CD14-positive monocyte (primary cell): ENCODE measurements around the gene NBPF3. TPM values are rescaled to one million over a fixed set of nuclear protein-coding genes. Genes with fewer than 3 reads are reported as not detected.
"Not testable (repeated sequence)": the region's sequence is repeated elsewhere in the genome, so short reads cannot be mapped to it uniquely, and the experiment has no call there.

Experiments
- DNase-seq, 3 donors: peaks; one replicate each; pipeline ENCODE4 v3.0.0-alpha.2; 2011 to 2022
- H2AFZ ChIP-seq: 2 replicates; pipeline ENCODE4 v1.6.0; 2012; ENCODE audit warnings: mild to moderate bottlenecking, low read depth, low read length, inconsistent platforms; ENCODE audit not compliant: insufficient read depth, poor library complexity, severe bottlenecking
- H3K27ac ChIP-seq, 2 donors: 1 replicate in 1 of 2; 2 replicates in 1 of 2; pipeline ENCODE4 v1.5.1; 2012 to 2013; ENCODE audit warnings: low read length in 2 of 2, control low read depth in 1 of 2, inconsistent platforms in 1 of 2, low read depth in 1 of 2, mild to moderate bottlenecking in 1 of 2
- H3K27me3 ChIP-seq, 2 donors: one replicate each; pipeline versions ENCODE4 v1.6.0 to v1.6.1; 2011 to 2013; ENCODE audit warnings: low read length in 2 of 2; ENCODE audit not compliant: control insufficient read depth in 2 of 2, insufficient read depth in 2 of 2
- H3K36me3 ChIP-seq, 2 donors: replicated peaks in 1 of 2; 1 replicate in 1 of 2; 2 replicates in 1 of 2; pipeline versions ENCODE4 v1.5.1 to v1.6.1; 2012 to 2013; ENCODE audit warnings: low read length in 2 of 2, control low read depth in 1 of 2, inconsistent platforms in 1 of 2, mild to moderate bottlenecking in 1 of 2; ENCODE audit not compliant: insufficient read depth in 2 of 2, control insufficient read depth in 1 of 2
- H3K4me1 ChIP-seq, 2 donors: 1 replicate in 1 of 2; 2 replicates in 1 of 2; pipeline versions ENCODE4 v1.5.1 to v1.6.1; 2012 to 2013; ENCODE audit warnings: low read length in 2 of 2, control low read depth in 1 of 2, inconsistent platforms in 1 of 2, mild to moderate bottlenecking in 1 of 2, moderate library complexity in 1 of 2; ENCODE audit not compliant: insufficient read depth in 2 of 2, control insufficient read depth in 1 of 2
- H3K4me2 ChIP-seq: replicated peaks from 2 replicates; pipeline ENCODE3; 2012; ENCODE audit warnings: low read length, moderate library complexity, mild to moderate bottlenecking; ENCODE audit not compliant: poor library complexity, severe bottlenecking; ENCODE audit errors: extremely low read depth
- H3K4me3 ChIP-seq, 3 experiments: fragments of 200-600 bp in 1 of 3; sonication (generic) in 1 of 3; replicated peaks in 1 of 3; 1 replicate in 2 of 3; 2 replicates in 1 of 3; pipeline ENCODE4 v1.5.1; 2011 to 2013; ENCODE audit warnings: low read length in 3 of 3, mild to moderate bottlenecking in 3 of 3, control low read depth in 2 of 3, low read depth in 2 of 3, inconsistent platforms in 1 of 3, moderate library complexity in 1 of 3
- H3K79me2 ChIP-seq: 2 replicates; pipeline ENCODE4 v1.6.0; 2012; ENCODE audit warnings: mild to moderate bottlenecking, control low read depth, inconsistent platforms, low read length, moderate library complexity; ENCODE audit not compliant: insufficient read depth
- H3K9ac ChIP-seq: 2 replicates; pipeline ENCODE4 v1.6.0; 2017; ENCODE audit warnings: low read length, mild to moderate bottlenecking; ENCODE audit not compliant: insufficient read depth, poor library complexity, severe bottlenecking
- H3K9me3 ChIP-seq, 2 donors: replicated peaks in 1 of 2; 1 replicate in 1 of 2; 2 replicates in 1 of 2; pipeline versions ENCODE4 v1.5.1 to v1.6.1; 2012 to 2013; ENCODE audit warnings: low read length in 2 of 2, control low read depth in 1 of 2; ENCODE audit not compliant: control insufficient read depth in 1 of 2, insufficient read depth in 1 of 2
- H4K20me1 ChIP-seq: 2 replicates; pipeline ENCODE4 v1.6.0; 2012; ENCODE audit warnings: mild to moderate bottlenecking, low read length, control low read depth, moderate library complexity; ENCODE audit not compliant: insufficient read depth
- H3K27ac Mint-ChIP-seq, 7 donors: one replicate each; pipeline ENCODE4 v1.8.0; 2020; ENCODE audit warnings: mild to moderate bottlenecking in 7 of 7, mixed read lengths in 7 of 7, moderate library complexity in 6 of 7, inconsistent platforms in 2 of 7
- H3K27me3 Mint-ChIP-seq, 3 donors: one replicate each; pipeline ENCODE4 v1.8.0; 2021 to 2022; ENCODE audit warnings: low read depth in 3 of 3, mild to moderate bottlenecking in 3 of 3, mixed read lengths in 3 of 3, moderate library complexity in 3 of 3, inconsistent platforms in 1 of 3
- H3K36me3 Mint-ChIP-seq, 2 donors: one replicate each; pipeline ENCODE4 v1.8.0; 2020; ENCODE audit warnings: mixed read lengths in 2 of 2, inconsistent platforms in 1 of 2, mild to moderate bottlenecking in 1 of 2
- H3K4me1 Mint-ChIP-seq: one replicate; pipeline ENCODE4 v1.8.0; 2020; ENCODE audit warnings: mild to moderate bottlenecking, mixed read lengths
- H3K4me3 Mint-ChIP-seq, 2 donors: one replicate each; pipeline ENCODE4 v1.8.0; 2020; ENCODE audit warnings: mild to moderate bottlenecking in 2 of 2, mixed read lengths in 2 of 2, moderate library complexity in 1 of 2
- H3K9me3 Mint-ChIP-seq, 7 donors: one replicate each; pipeline ENCODE4 v1.8.0; 2020 to 2022; ENCODE audit warnings: mixed read lengths in 7 of 7, mild to moderate bottlenecking in 6 of 7, moderate library complexity in 6 of 7, inconsistent platforms in 2 of 7
- CTCF ChIP-seq: fragments of 200-600 bp; IDR thresholded peaks from one replicate; pipeline ENCODE4 v1.8.0; 2022; ENCODE audit warnings: antibody characterized with exemption, mild to moderate bottlenecking
- WGBS: methylation state at CpG from one replicate; pipeline ENCODE4 v1.1.5; 2013; ENCODE audit warnings: missing lambda C conversion rate; ENCODE audit not compliant: insufficient coverage; 5-methylcytosine and 5-hydroxymethylcytosine counted together
- intact Hi-C, 2 donors: fragments of 100-400 bp; cut with micrococcal nuclease; formaldehyde crosslinking; loops; one replicate each; pipeline versions ENCODE4 v1.15.0 to v1.15.1; 2023
- polyA plus RNA-seq, 3 donors: library from polyadenylated mRNA; depleted of rRNA in 1 of 3; unstranded in 2 of 3; stranded (reverse) in 1 of 3; fragments of 300-500 nt in 2 of 3; fragments of >200 nt in 1 of 3; fragmentation: Illumina TruSeq in 2 of 3; gene quantifications; 1 replicate in 2 of 3; 2 replicates in 1 of 3; pipeline ENCODE4 v1.2.3, GENCODE V29; 2012 to 2021

Gene NBPF3
- polyA plus RNA-seq, 3 donors, result 1.2 to 1.5 TPM; not detected in 1

- DNase-seq, result no peak
- no peak overlapping the region for H2AFZ ChIP-seq
- H3K4me1 Mint-ChIP-seq, result peaks cover 21% of the 10 kb centered on the region
Measured at GRCh38 chr1:21436488-21437340, 3.2 kb upstream of the NBPF3 start.

DNA sequence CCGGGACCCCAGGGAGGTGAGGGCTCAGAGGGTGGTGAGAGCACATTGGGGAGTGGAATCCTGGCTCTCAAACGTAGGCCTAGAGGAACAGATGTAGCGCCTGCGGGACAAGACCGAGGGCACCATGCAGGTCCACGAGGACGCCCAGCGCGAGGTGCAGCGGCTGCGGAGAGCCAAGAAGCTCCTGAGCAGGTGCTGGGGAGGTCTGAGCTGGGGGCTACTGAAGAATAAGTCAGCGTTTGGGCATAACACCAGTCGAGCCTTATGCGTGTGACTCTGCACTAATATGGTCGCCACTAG is 2.6 kb upstream of the NBPF3 start:
- H3K4me1 Mint-ChIP-seq, result peaks cover 21% of the 10 kb centered on the region
- intact Hi-C loops, result no loop called here
- no peaks in the 10 kb centered on the region for H4K20me1 ChIP-seq
- H3K27me3 Mint-ChIP-seq, result peaks cover 57 to 73% (median 63%) of the 10 kb centered on the region in 3 donors
- WGBS, result 76% methylated on average over 13 of the region's 15 CpGs
- H3K27me3 ChIP-seq, result peaks cover 3 to 52% of the 10 kb centered on the region in 2 donors
- H3K79me2 ChIP-seq, result no peaks in the 10 kb centered on the region
- no peak overlapping the region for H2AFZ ChIP-seq
- no peak overlapping the region for H3K4me2 ChIP-seq
- H3K4me1 ChIP-seq, result peaks cover 0 to 7% of the 10 kb centered on the region in 2 donors
- no peak overlapping the region for H3K27ac ChIP-seq
- peak overlapping the region in 1 of 7 donors; percentile 30 for H3K27ac Mint-ChIP-seq
- no peak for TF ChIP-seq CTCF
- peak overlapping the region in 1 of 2 donors; percentile 67 for H3K4me3 Mint-ChIP-seq
- H3K4me3 ChIP-seq, result no peak overlapping the region
- peaks cover 0 to 4% of the 10 kb centered on the region in 2 donors for H3K36me3 Mint-ChIP-seq
- no peaks in the 10 kb centered on the region for H3K9me3 ChIP-seq
- H3K9ac ChIP-seq, result no peak overlapping the region
- no peak for DNase-seq
- no peaks in the 10 kb centered on the region for H3K36me3 ChIP-seq
- peaks cover 0 to 10% (median 2%) of the 10 kb centered on the region in 7 donors for H3K9me3 Mint-ChIP-seq

More at GRCh38 chr1:21436488-21437340, 3.2 kb upstream of the NBPF3 start:
- Mint-ChIP-seq H3K36me3 (peaks cover 0 to 4% of the 10 kb centered on the region in 2 donors), H3K4me3 (peak overlapping the region in 1 of 2 donors; percentile 67), H3K9me3 (peaks cover 0 to 10% (median 2%) of the 10 kb centered on the region in 7 donors), H3K27ac (peak overlapping the region in 3 of 7 donors; percentile 16 to 89 (median 49)), H3K27me3 (peaks cover 53 to 73% (median 65%) of the 10 kb centered on the region in 3 donors)
- H3K36me3 ChIP-seq, result no peaks in the 10 kb centered on the region
- no peak for TF ChIP-seq CTCF
- no peak overlapping the region for H3K4me2 ChIP-seq
- H4K20me1 ChIP-seq, result no peaks in the 10 kb centered on the region
- no peaks in the 10 kb centered on the region for H3K9me3 ChIP-seq
- intact Hi-C loops, result no loop called here
- H3K9ac ChIP-seq, result no peak overlapping the region
- no peak overlapping the region for H3K27ac ChIP-seq
- 8% methylated on average over 39 of the region's 43 CpGs for WGBS
- peaks cover 0 to 7% of the 10 kb centered on the region in 2 donors for H3K4me1 ChIP-seq
- H3K79me2 ChIP-seq, result no peaks in the 10 kb centered on the region
- no peak overlapping the region for H3K4me3 ChIP-seq
- H3K27me3 ChIP-seq, result peaks cover 3 to 52% of the 10 kb centered on the region in 2 donors

DNA sequence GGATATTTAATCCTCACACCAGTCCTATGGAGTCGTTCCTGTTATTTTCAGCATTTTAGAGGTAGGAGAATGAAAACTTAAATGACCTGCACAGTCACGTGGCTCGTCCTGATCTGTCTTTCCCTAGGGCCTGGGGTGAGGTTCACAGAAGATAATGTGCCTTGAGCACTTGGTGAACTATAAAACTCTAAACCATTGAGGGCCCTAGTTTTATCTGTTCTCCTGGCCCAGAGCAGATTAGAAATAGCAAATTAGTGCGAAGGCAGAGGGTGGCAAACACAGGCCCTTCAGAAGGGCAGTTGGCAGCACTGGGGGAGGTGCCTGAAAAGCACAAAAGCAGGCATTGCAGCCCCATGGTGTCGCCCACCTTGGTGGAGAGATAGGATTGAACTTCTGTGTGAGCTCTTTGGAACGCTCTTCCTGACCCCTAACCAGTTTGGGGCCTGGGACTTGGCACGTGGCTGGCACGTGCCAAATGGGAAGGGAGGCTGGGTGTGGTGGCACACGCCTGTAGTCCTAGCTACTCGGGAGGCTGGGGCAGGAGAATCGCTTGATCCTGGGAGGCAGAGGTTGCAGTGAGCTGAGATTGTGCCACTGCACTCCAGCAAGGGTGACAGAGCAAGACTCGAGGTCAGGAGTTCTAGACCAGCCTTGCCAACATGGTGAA is 1.2 kb upstream of the NBPF3 start:
- Mint-ChIP-seq H3K9me3 (peaks cover 0 to 10% (median 2%) of the 10 kb centered on the region in 7 donors), H3K4me3 (peak overlapping the region; percentile 60 to 93), H3K27ac (peak overlapping the region in 2 of 7 donors; percentile 43 to 58), H3K27me3 (peaks cover 61 to 71% (median 65%) of the 10 kb centered on the region in 3 donors), H3K4me1 (peaks cover 21% of the 10 kb centered on the region)
- H3K79me2 ChIP-seq, H3K9me3 ChIP-seq, H3K36me3 Mint-ChIP-seq, H3K9ac ChIP-seq, H2AFZ ChIP-seq, DNase-seq, H3K4me2 ChIP-seq, intact Hi-C loops, H4K20me1 ChIP-seq, H3K36me3 ChIP-seq, H3K27ac ChIP-seq, H3K4me3 ChIP-seq, H3K4me1 ChIP-seq: not testable (repeated sequence)
- 92% methylated on average over 10 of the region's 12 CpGs for WGBS
- H3K27me3 ChIP-seq, result peaks cover 3 to 52% of the 10 kb centered on the region in 2 donors
